Psoas muscle (tissue), 8 donors: ENCODE measurements around the gene TC2N. TPM values are rescaled to one million over a fixed set of nuclear protein-coding genes. Genes with fewer than 3 reads are reported as not detected.

Experiments used
- ATAC-seq, 4 donors: fragments of 200-7000 bp; cut with Tn5 transposase; one replicate each; pipeline ENCODE4 v1.9.1; 2020; ENCODE audit warnings: moderate library complexity in 3 of 4, mild to moderate bottlenecking in 2 of 4
- DNase-seq, 2 donors: peaks; one replicate each; pipeline ENCODE4 v3.0.0-alpha.2; 2020
- H3K27ac ChIP-seq: fragments of 200-600 bp; one replicate; pipeline ENCODE4 v1.8.0; 2022
- H3K27me3 ChIP-seq, 3 donors: fragments of 200-600 bp in 1 of 3; one replicate each; pipeline versions ENCODE4 v1.6.1 to v1.8.0; 2013 to 2022; ENCODE audit warnings: low read length in 2 of 3, mild to moderate bottlenecking in 2 of 3, moderate library complexity in 1 of 3; ENCODE audit not compliant: insufficient read depth in 3 of 3
- H3K36me3 ChIP-seq, 2 donors: fragments of 200-600 bp in 1 of 2; one replicate each; pipeline versions ENCODE4 v1.6.1 to v1.8.0; 2013 to 2022; ENCODE audit warnings: low read depth in 1 of 2, mild to moderate bottlenecking in 1 of 2, moderate library complexity in 1 of 2; ENCODE audit not compliant: insufficient read depth in 1 of 2
- H3K4me1 ChIP-seq: fragments of 200-600 bp; one replicate; pipeline ENCODE4 v1.8.0; 2022
- H3K4me3 ChIP-seq: fragments of 200-600 bp; one replicate; pipeline ENCODE4 v1.8.0; 2022; ENCODE audit warnings: mild to moderate bottlenecking
- H3K9me3 ChIP-seq: fragments of 200-600 bp; one replicate; pipeline ENCODE4 v1.8.0; 2022
- CTCF ChIP-seq: fragments of 200-600 bp; IDR thresholded peaks from one replicate; pipeline ENCODE4 v1.8.0; 2022; ENCODE audit warnings: antibody characterized with exemption
- WGBS, 3 donors: extraction: QIAGEN DNeasy Blood & Tissue Kit; methylation state at CpG; one replicate each; pipeline versions ENCODE4 v1.1.6 to v1.1.7; 2013; 5-methylcytosine and 5-hydroxymethylcytosine counted together
- intact Hi-C, 2 donors: fragments of 100-400 bp; cut with DNase I; formaldehyde crosslinking; loops; one replicate each; pipeline versions ENCODE4 v1.11.0 to v1.14.2; 2022
- polyA plus RNA-seq, 3 donors: library from polyadenylated mRNA; stranded (reverse); fragments of 200-250 nt; gene quantifications; one replicate each; pipeline ENCODE4 v1.2.3, GENCODE V29; 2013
- total RNA-seq, 4 donors: library from RNA; stranded (reverse); fragmentation: NEBNext Ultra II Directional in 2 of 4; extraction: Animal tissue kit (Norgen Biotek cat#: 25700) in 2 of 4; gene quantifications; one replicate each; pipeline versions ENCODE4 v1.2.1 to v1.2.4, GENCODE V29; 2021 to 2023
- donor health status: healthy with polysubstance abuse.
- donor health status: DM: no; HTN: no; CAD: no; lungs with moderate emphysema.
- donor health status: Bipolar disorder and iron deficiency.
- donor health status: healthy.
- donor health status: DM: yes; HTN: yes; CAD: no.
- donor health status: DM: no; HTN: no; CAD: no.
- donor health status: DM: no; HTN: no; CAD: no.
- donor health status: DM: yes; HTN: yes; CAD: no.

The TC2N gene
- total and polyA plus RNA-seq, 7 donors: 1.2 to 4.3 (median 2.3) TPM

GRCh38 chr14:91749868-91750267 is 117.5 kb downstream of the TC2N start:
- Histone ChIP-seq H3K36me3 (no peaks in the 10 kb centered on the region), H3K4me3 (no peak overlapping the region), H3K27me3 (no peaks in the 10 kb centered on the region), H3K9me3 (no peaks in the 10 kb centered on the region), H3K4me1 (no peaks in the 10 kb centered on the region), H3K27ac (no peak overlapping the region)
- no peak for DNase-seq
- WGBS, 3 donors: 41 to 49% (median 42%) methylated on average over 2 of the region's 2 CpGs
- TF ChIP-seq CTCF: no peak
- ATAC-seq: no peak
- intact Hi-C loops: no loop called here

DNA sequence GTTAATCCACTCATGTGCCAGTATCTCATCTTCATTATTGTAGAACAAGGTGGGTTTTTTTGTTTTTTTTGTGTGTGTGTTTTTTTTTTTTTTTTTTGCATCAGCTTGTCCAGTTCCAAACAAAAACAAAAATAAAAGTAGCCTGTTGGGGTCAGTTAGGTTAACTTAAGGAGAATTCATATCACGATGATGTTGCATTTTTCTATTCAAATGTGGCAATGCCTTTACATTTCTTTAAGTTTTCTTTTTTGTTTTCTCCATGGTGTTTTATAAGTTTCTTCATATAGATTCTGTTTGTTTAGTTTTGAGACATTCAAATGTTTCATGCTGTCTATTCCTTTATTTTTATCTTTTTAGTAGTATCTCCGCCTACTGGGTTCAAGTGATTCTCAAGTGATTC is 119.3 kb downstream of the TC2N start:
- intact Hi-C loops: no loop called here
- WGBS, 3 donors: 95% methylated on average over 2 of the region's 2 CpGs
- Histone ChIP-seq H3K4me1 (no peaks in the 10 kb centered on the region), H3K27me3 (no peaks in the 10 kb centered on the region), H3K9me3 (no peaks in the 10 kb centered on the region), H3K4me3 (no peak overlapping the region), H3K36me3 (no peaks in the 10 kb centered on the region), H3K27ac (no peak overlapping the region)
- DNase-seq (no peak), ATAC-seq (no peak)
- TF ChIP-seq CTCF: no peak

DNA sequence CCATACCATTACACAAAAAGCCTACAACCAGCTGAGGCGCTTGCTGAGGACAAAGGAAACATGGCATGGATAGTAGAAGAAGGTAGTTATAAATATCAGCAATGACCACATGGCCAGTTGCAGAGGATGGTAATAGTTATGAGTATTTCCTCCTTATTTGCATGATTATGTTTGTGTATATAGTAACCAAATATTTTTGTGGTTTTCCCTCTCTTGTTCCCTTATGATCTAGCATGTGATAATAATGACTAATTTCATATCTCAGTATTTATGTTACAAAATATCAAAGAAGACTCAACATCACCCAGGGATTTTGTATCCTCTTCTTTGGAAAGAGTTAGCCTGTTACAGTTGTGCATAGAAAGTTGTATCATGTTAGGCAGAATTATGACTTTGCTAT is 122.0 kb downstream of the TC2N start:
- H3K36me3 ChIP-seq: no peaks in the 10 kb centered on the region
- 96 to 97% (median 97%) methylated on average over 1 of the region's 1 CpG for WGBS, 3 donors
- no peak overlapping the region for H3K4me3 ChIP-seq
- no peak for DNase-seq
- H3K27ac ChIP-seq: no peak overlapping the region
- no peaks in the 10 kb centered on the region for H3K27me3 ChIP-seq
- H3K4me1 ChIP-seq: no peaks in the 10 kb centered on the region
- no peaks in the 10 kb centered on the region for H3K9me3 ChIP-seq
- ATAC-seq: no peak
- intact Hi-C loops: no loop called here
- no peak for TF ChIP-seq CTCF

DNA sequence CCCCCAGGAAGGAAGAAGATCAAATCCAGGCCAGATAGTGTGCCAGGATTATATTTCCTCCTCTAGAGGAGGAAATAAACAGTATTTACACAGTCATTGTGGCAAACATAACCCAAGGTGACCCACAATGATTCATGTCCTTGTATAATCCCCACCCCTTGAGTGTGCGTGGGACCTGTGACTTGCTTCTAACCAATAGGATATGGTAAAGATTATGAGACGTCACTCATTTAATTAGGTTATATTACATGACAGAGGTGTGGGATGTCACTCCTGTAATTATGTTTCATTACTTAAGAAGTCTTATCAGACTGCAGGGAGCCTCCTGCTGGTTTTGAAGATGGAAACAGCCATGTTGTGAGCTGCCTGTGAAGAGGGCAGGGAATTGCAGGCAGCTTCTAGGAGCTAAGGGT is 123.3 kb downstream of the TC2N start:
- DNase-seq (no peak), ATAC-seq (no peak)
- Histone ChIP-seq H3K27ac (no peak overlapping the region), H3K36me3 (no peaks in the 10 kb centered on the region), H3K4me3 (no peak overlapping the region), H3K27me3 (no peaks in the 10 kb centered on the region), H3K9me3 (no peaks in the 10 kb centered on the region), H3K4me1 (no peaks in the 10 kb centered on the region)
- 78 to 89% (median 81%) methylated on average over 2 of the region's 2 CpGs for WGBS, 3 donors
- TF ChIP-seq CTCF: no peak
- intact Hi-C loops: no loop called here

DNA sequence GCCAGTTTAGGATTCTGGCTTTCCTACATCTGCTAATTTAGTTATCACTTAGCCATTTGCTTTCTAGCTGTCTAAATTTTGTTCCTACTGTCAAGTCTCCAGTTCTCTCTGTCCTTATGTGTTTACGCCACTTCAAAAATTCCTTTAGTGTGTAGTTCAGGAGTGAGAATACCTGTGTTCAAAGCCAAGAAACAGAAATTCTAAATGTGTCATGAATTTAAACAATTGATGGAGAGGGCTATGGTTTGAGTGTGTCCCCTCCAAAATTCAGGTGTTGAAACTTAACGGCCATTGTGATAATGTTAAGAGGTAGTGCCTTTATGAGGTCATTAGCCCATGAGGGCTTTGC is 124.1 kb downstream of the TC2N start:
- no peaks in the 10 kb centered on the region for H3K27me3 ChIP-seq
- ATAC-seq (no peak), DNase-seq (no peak)
- H3K36me3 ChIP-seq: no peaks in the 10 kb centered on the region
- no peaks in the 10 kb centered on the region for H3K4me1 ChIP-seq
- no peaks in the 10 kb centered on the region for H3K9me3 ChIP-seq
- WGBS, 3 donors: 91 to 95% (median 93%) methylated on average over 2 of the region's 2 CpGs
- H3K27ac ChIP-seq: no peak overlapping the region
- no peak for TF ChIP-seq CTCF
- H3K4me3 ChIP-seq: no peak overlapping the region
- intact Hi-C loops: no loop called here
